Measurements from ENCODE around the gene CLHC1. TPM values are rescaled to one million over a fixed set of nuclear protein-coding genes. Genes with fewer than 3 reads are reported as not detected.

The CLHC1 gene
- total RNA-seq, 1 experiment from 2014 or later = 9.2 TPM

- H2BK12ac ChIP-seq (ENCODE audit: insufficient read length, low read depth, low read length) = no peak overlapping the region
- H3K4me1 ChIP-seq (ENCODE audit: insufficient read depth, low read length) = no peaks in the 10 kb centered on the region
- H3K27me3 ChIP-seq (ENCODE audit: insufficient read depth, low read length) = no peaks in the 10 kb centered on the region
- H3K4me3 Mint-ChIP-seq = peak overlapping the region; percentile 97 to 99
- TF ChIP-seq CTCF (conservative IDR thresholded peaks at IDR 0.05) = no peak
- H3K56ac ChIP-seq (ENCODE audit: insufficient read length, low read depth, low read length) = no peak overlapping the region
- peaks cover 7% of the 10 kb centered on the region for H3K79me1 ChIP-seq (ENCODE audit: insufficient read depth, low read depth, low read length, poor library complexity, severe bottlenecking)
- no peak overlapping the region for H3K23ac ChIP-seq (ENCODE audit: insufficient read length, low read depth, low read length)
- no peak overlapping the region for H4K8ac ChIP-seq (replicated peaks; ENCODE audit: insufficient read length, low read depth, low read length)
- no peaks in the 10 kb centered on the region; the same call in 1 of the 2 replicates for H3K27me3 Mint-ChIP-seq (ENCODE audit: low read depth)
- DNase-seq = no peak
- H2AFZ ChIP-seq (ENCODE audit: low read length) = no peak overlapping the region
- H3T11ph ChIP-seq (ENCODE audit: low read length) = no peak overlapping the region
- no peak overlapping the region for H3K4me2 ChIP-seq (ENCODE audit: insufficient read depth, insufficient read length, low read length)
- no peak overlapping the region for H3K18ac ChIP-seq (ENCODE audit: insufficient read length, low read depth, low read length)
- H3K4ac ChIP-seq (ENCODE audit: low read depth, low read length) = no peak overlapping the region
- WGBS (ENCODE audit: extremely low coverage, insufficient read length, low lambda C conversion rate) = no CpG with 5 or more reads among the region's 3 CpGs
- peaks cover 23 to 27% of the 10 kb centered on the region in 2 experiments for H3K4me1 Mint-ChIP-seq
- H4K91ac ChIP-seq (ENCODE audit: insufficient read length, low read depth, low read length) = no peak overlapping the region
- H2BK120ac ChIP-seq (ENCODE audit: low read depth, low read length, poor library complexity, severe bottlenecking) = no peak overlapping the region
- peaks cover 10% of the 10 kb centered on the region for H3K23me2 ChIP-seq (ENCODE audit: insufficient read length, low read depth, low read length, poor library complexity, severe bottlenecking)
- H2AK5ac ChIP-seq (ENCODE audit: insufficient read length, low read length) = no peak overlapping the region
- no peak overlapping the region for H3K9ac ChIP-seq (ENCODE audit: extremely low read depth, insufficient read length, low read length)
- H3K27ac ChIP-seq (ENCODE audit: insufficient read length, low read depth, low read length) = no peak overlapping the region
- H3K36me3 Mint-ChIP-seq (ENCODE audit: insufficient read depth in 1 of 3, low read depth in 3 of 3) = peaks cover 27 to 46% (median 36%) of the 10 kb centered on the region in 3 experiments
- H2BK5ac ChIP-seq (ENCODE audit: insufficient read length, low read length) = no peak overlapping the region
- no peak overlapping the region for H3K14ac ChIP-seq (ENCODE audit: insufficient read depth, low read length)
- H4K20me1 ChIP-seq (ENCODE audit: control insufficient read depth, insufficient read depth, insufficient read length) = no peaks in the 10 kb centered on the region
- no peak overlapping the region for H4K5ac ChIP-seq (ENCODE audit: insufficient read length, low read depth, low read length)
- no peak overlapping the region for H2BK15ac ChIP-seq (ENCODE audit: low read depth, low read length)
- H2BK20ac ChIP-seq (ENCODE audit: low read depth, low read length, poor library complexity, severe bottlenecking) = no peak overlapping the region
- H3K9me3 ChIP-seq (ENCODE audit: control insufficient read depth, low read depth, low read length) = no peaks in the 10 kb centered on the region
- H3K79me2 ChIP-seq (ENCODE audit: insufficient read depth, low read length) = peaks cover 10% of the 10 kb centered on the region
- no peaks in the 10 kb centered on the region; a peak in 1 of 5 replicates for H3K9me3 Mint-ChIP-seq
- 0 out of 7 replicates have a peak overlapping the region, but pooled peaks of 1 of the 3 experiments have one; percentile 4 for H3K27ac Mint-ChIP-seq
Measured at GRCh38 chr2:55230551-55230950, 1.5 kb downstream of the CLHC1 start.

Data from H9 (cell line).